ENCODE results near the gene SLC39A3.

SLC39A3 gene

GRCh38 chr19:2739602-2740313 is at the start of gene SLC39A3:
TSS of gene SLC39A3 (minus strand) at chr19:2740017. CDS start at chr19:2737257, 2,760 bp downstream.
- peak; percentile 99 for DNase-seq (ENCODE audit: low read depth in 2 of 2)

- DNase-seq (ENCODE audit: low read depth in 2 of 2) = no peak
These were observed 48.4 kb upstream of the SLC39A3 start for GRCh38 chr19:2788237-2788636.

- DNase-seq (ENCODE audit: low read depth in 2 of 2) = no peak
These were observed 47.3 kb upstream of the SLC39A3 start for GRCh38 chr19:2787115-2787514.

- DNase-seq (ENCODE audit: low read depth in 2 of 2) = peak; percentile 97 to 100
These were observed 45.6 kb upstream of the SLC39A3 start, which contains the start of gene THOP1 for GRCh38 chr19:2785244-2785997. TSS of gene THOP1 (plus strand) at chr19:2785503. CDS start at chr19:2785663, 160 bp downstream.

GRCh38 chr19:2783781-2784145 is 43.9 kb upstream of the SLC39A3 start:
- no peak for DNase-seq (ENCODE audit: low read depth in 2 of 2)

GRCh38 chr19:2782936-2783780 is 43.3 kb upstream of the SLC39A3 start, which contains the start of gene SGTA:
TSS of gene SGTA (minus strand) at chr19:2783273. CDS start at chr19:2769068, 14,205 bp downstream.
- DNase-seq (ENCODE audit: low read depth in 2 of 2) = peak; percentile 96

- no peak for DNase-seq (ENCODE audit: low read depth in 2 of 2)
These were observed 42.6 kb upstream of the SLC39A3 start for GRCh38 chr19:2782329-2782935.

- no peak for DNase-seq (ENCODE audit: low read depth in 2 of 2)
These were observed 40.5 kb upstream of the SLC39A3 start for GRCh38 chr19:2780284-2780683.

GRCh38 chr19:2779121-2779740 is 39.4 kb upstream of the SLC39A3 start:
- DNase-seq (ENCODE audit: low read depth in 2 of 2) = no peak

GRCh38 chr19:2777952-2778683 is 38.3 kb upstream of the SLC39A3 start:
- no peak for DNase-seq (ENCODE audit: low read depth in 2 of 2)

GRCh38 chr19:2775556-2776430 is 36.0 kb upstream of the SLC39A3 start:
- DNase-seq (ENCODE audit: low read depth in 2 of 2) = peak; percentile 49 to 64

GRCh38 chr19:2774953-2775555 is 35.2 kb upstream of the SLC39A3 start:
- no peak for DNase-seq (ENCODE audit: low read depth in 2 of 2)

GRCh38 chr19:2774083-2774679 is 34.4 kb upstream of the SLC39A3 start:
- DNase-seq (ENCODE audit: low read depth in 2 of 2) = no peak

GRCh38 chr19:2771786-2772674 is 32.2 kb upstream of the SLC39A3 start:
- no peak for DNase-seq (ENCODE audit: low read depth in 2 of 2)

- no peak for DNase-seq (ENCODE audit: low read depth in 2 of 2)
These were observed 30.5 kb upstream of the SLC39A3 start for GRCh38 chr19:2770055-2771013.

GRCh38 chr19:2769218-2769617 is 29.4 kb upstream of the SLC39A3 start:
- no peak for DNase-seq (ENCODE audit: low read depth in 2 of 2)

Measured in activated CD8-positive, alpha-beta memory T cell treated with anti-CD3 and anti-CD28 coated beads for 4 hours (primary cell).